OCI-LY1 (cell line): ENCODE data around the gene RHBDD3.

Source experiments
- EZH2 ChIP-seq: fragments of 200-600 bp; sonication (generic), shearing (Covaris generic); IDR thresholded peaks from 2 replicates; pipeline ENCODE4 v1.8.0; 2017; ENCODE audit warnings: borderline replicate concordance, mixed run types, mild to moderate bottlenecking, antibody characterized with exemption, low read length, moderate library complexity, mixed read lengths
- TF ChIP-seq, protein P1 (sequence below): fragments of 200-600 bp; sonication (generic), shearing (Covaris generic); IDR thresholded peaks from 2 replicates; pipeline ENCODE4 v1.5.1; 2017; ENCODE audit warnings: mild to moderate bottlenecking, antibody characterized with exemption, low read length, moderate library complexity, mixed read lengths

DNA sequence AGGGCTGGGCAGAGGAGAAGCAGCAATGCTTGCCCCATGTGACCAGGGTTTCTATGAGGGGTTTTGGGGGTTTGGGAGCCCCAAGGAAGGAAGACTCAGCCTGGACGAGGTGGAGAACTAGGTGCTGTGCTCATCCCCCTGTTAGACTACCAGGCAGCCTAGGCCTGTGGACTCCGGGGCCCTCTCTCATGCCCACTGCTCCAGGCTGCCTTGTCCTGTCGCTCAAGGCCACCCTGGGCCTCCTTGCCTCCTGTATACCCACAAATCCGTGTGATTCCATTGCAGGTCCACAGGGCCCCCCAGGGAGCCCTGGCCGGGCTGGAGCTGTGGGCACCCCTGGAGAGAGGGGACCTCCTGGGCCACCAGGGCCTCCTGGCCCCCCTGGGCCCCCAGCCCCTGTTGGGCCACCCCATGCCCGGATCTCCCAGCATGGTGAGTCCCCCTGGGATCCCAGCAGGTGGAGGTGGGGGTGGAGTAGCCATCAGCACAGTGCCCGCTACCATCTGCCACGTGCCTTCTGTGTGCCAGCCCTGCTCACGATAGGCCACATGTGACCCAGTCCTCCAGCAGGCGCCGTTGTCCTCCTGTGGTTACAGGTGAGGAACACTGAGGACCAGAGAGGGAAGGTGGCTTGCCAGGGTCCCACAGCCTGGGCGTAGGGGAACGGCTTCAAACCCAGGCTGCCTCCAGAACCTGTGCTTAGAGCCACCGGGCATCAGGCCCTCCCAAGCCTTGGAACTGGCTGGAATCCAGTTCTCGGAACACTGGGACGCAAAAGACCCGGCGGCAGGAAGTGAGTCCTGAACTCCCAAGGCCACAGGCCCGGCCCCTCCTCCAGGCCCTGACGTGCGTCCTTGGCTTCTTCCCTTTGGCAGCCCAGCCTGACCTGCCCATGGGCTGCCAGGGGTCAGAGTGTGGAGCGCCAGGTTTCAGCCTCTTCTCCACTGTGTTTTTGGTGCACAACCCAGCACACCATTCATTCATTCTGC, 35.5 kb downstream of the RHBDD3 start:
- TF ChIP-seq, protein P1, sequence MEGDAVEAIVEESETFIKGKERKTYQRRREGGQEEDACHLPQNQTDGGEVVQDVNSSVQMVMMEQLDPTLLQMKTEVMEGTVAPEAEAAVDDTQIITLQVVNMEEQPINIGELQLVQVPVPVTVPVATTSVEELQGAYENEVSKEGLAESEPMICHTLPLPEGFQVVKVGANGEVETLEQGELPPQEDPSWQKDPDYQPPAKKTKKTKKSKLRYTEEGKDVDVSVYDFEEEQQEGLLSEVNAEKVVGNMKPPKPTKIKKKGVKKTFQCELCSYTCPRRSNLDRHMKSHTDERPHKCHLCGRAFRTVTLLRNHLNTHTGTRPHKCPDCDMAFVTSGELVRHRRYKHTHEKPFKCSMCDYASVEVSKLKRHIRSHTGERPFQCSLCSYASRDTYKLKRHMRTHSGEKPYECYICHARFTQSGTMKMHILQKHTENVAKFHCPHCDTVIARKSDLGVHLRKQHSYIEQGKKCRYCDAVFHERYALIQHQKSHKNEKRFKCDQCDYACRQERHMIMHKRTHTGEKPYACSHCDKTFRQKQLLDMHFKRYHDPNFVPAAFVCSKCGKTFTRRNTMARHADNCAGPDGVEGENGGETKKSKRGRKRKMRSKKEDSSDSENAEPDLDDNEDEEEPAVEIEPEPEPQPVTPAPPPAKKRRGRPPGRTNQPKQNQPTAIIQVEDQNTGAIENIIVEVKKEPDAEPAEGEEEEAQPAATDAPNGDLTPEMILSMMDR = no peak
- TF ChIP-seq EZH2 = no peak
